HepG2 (cell line): ENCODE results near the gene HNRNPC. TPM values are rescaled to one million over a fixed set of nuclear protein-coding genes. Genes with fewer than 3 reads are reported as not detected.
A peak's percentile ranks its signal among the peaks of the same experiment; 100 is the strongest.

Experiments used
- ASH2L ChIP-seq: fragments of 300-600, 200-600 bp; sonication (generic); IDR thresholded peaks from 2 replicates; pipeline ENCODE4 v1.7.0; 2017; ENCODE audit warnings: low read depth, mild to moderate bottlenecking, moderate library complexity, mixed read lengths, low read length; ENCODE audit not compliant: insufficient read length
- HOXA9 ChIP-seq: sonication (generic); formaldehyde crosslinking; IDR thresholded peaks from 2 replicates; pipeline ENCODE4 v1.8.1; 2022; ENCODE audit warnings: missing genetic modification reagents, mild to moderate bottlenecking, moderate library complexity, borderline replicate concordance
- KLF15 ChIP-seq: sonication (generic); formaldehyde crosslinking; IDR thresholded peaks from 2 replicates; pipeline ENCODE4 v1.8.1; 2023; ENCODE audit warnings: borderline replicate concordance, mild to moderate bottlenecking, inconsistent platforms, missing genetic modification reagents, mixed read lengths
- NR1H2 ChIP-seq: sonication (generic); formaldehyde crosslinking; IDR thresholded peaks from 2 replicates; pipeline ENCODE4 v1.8.1; 2022; ENCODE audit warnings: low read depth, missing genetic modification reagents, borderline replicate concordance
- SCMH1 ChIP-seq: sonication (generic); formaldehyde crosslinking; IDR thresholded peaks from 2 replicates; pipeline ENCODE4 v1.9.0; 2021; ENCODE audit warnings: missing genetic modification reagents, mild to moderate bottlenecking, borderline replicate concordance
- SP140L ChIP-seq: sonication (generic); formaldehyde crosslinking; IDR thresholded peaks from 2 replicates; pipeline ENCODE4 v1.4.0; 2020; ENCODE audit warnings: missing genetic modification reagents, borderline replicate concordance
- TAF1 ChIP-seq: sonication (generic); formaldehyde crosslinking; IDR thresholded peaks from 2 replicates; pipeline ENCODE4 v1.4.0; 2020; ENCODE audit warnings: missing genetic modification reagents
- TMF1 ChIP-seq: sonication (generic); formaldehyde crosslinking; IDR thresholded peaks from 2 replicates; pipeline ENCODE4 v1.8.1; 2022; ENCODE audit warnings: low read depth, missing genetic modification reagents
- ZKSCAN5 ChIP-seq: sonication (generic); formaldehyde crosslinking; IDR thresholded peaks from 2 replicates; pipeline ENCODE4 v1.5.1; 2020; ENCODE audit warnings: mild to moderate bottlenecking, missing genetic modification reagents
- ZNF768 ChIP-seq: sonication (generic); formaldehyde crosslinking; IDR thresholded peaks from 2 replicates; pipeline ENCODE4 v1.4.0; 2020; ENCODE audit warnings: missing genetic modification reagents
- polyA plus RNA-seq, 8 experiments: library from polyadenylated mRNA; depleted of rRNA in 3 of 8; stranded (reverse) in 7 of 8; unstranded in 1 of 8; fragments of >200 nt; fragmentation: Illumina TruSeq in 4 of 8; extraction: Trizol in 4 of 8; gene quantifications; 2 replicates each; pipeline versions ENCODE4 v1.2.1 to v1.2.3, GENCODE V29; 2011 to 2016; ENCODE audit warnings: low read depth in 4 of 8, missing spikeins in 1 of 8, mixed read lengths in 1 of 8; ENCODE audit not compliant: insufficient read depth in 1 of 8
- total RNA-seq, 5 experiments: library from RNA; depleted of rRNA; stranded (reverse); fragments of >200 nt; fragmentation: Illumina TruSeq; extraction: Trizol; gene quantifications; 2 replicates each; pipeline ENCODE4 v1.2.3, GENCODE V29; 2016; ENCODE audit warnings: low read depth in 1 of 5
- TF ChIP-seq, protein P1 (sequence below): sonication (generic); formaldehyde crosslinking; IDR thresholded peaks from 2 replicates; pipeline ENCODE4 v1.5.0; 2020; ENCODE audit warnings: mild to moderate bottlenecking, missing genetic modification reagents, borderline replicate concordance
- TF ChIP-seq, protein P2 (sequence below): sonication (generic); formaldehyde crosslinking; conservative IDR thresholded peaks from 2 replicates; pipeline ENCODE4 v1.4.0; 2020; ENCODE audit warnings: missing genetic modification reagents
- TF ChIP-seq, protein P3 (sequence below): sonication (generic); formaldehyde crosslinking; IDR thresholded peaks from 2 replicates; pipeline ENCODE4 v1.8.1; 2023; ENCODE audit warnings: mild to moderate bottlenecking, moderate library complexity, missing genetic modification reagents
- TF ChIP-seq, protein P4 (sequence below): sonication (generic); formaldehyde crosslinking; IDR thresholded peaks from 2 replicates; pipeline ENCODE4 v1.5.0; 2020; ENCODE audit warnings: missing genetic modification reagents, mild to moderate bottlenecking, borderline replicate concordance
- TF ChIP-seq, protein P5 (sequence below): sonication (generic); formaldehyde crosslinking; IDR thresholded peaks from 2 replicates; pipeline ENCODE4 v1.4.0; 2020; ENCODE audit warnings: missing genetic modification reagents, borderline replicate concordance

HNRNPC gene
- total and polyA plus RNA-seq, 2 of the 13 experiments (the other 11 are each of a cell fraction or from before 2014, with no cell fraction given) = 628 to 1,099 TPM

DNA sequence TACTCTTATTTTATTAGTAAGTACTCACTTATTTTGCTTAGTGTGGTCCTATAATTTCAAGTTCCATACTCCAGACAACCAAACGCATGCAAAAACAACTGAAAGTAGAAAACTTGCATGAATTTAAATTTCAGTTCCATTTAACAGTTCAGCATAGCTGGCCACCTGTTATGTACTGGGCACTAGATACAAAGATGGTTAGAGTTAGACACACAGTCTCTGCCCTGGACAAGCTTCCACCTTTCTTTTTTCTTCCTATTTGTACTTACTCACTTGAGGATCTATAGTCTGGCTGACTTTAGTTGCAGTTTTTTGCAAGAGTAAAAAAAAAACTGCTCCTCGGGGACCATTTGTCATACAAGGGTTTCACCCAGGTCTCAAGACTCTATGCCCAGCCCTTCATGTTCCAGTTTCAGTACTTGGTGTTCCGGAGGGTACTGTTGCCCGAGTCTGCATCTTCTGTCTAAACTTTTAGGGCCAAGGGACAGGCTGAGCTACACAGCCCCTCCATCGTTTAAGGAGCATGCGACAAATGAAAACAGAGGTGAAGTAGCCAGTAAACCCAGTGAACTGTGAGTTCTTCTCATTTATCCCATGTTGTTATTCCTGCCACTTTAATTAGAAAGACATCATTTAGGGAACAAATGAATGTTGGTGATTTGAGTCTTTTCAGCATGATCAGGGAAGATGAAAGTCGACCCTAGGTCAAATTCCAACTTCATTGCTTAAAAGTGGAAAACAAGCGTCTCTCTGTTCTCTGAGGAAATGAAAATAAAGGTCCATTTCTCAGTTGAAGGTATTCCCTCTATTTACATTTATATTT is 33.0 kb upstream of the HNRNPC start (continued):
- TF ChIP-seq, protein P1, sequence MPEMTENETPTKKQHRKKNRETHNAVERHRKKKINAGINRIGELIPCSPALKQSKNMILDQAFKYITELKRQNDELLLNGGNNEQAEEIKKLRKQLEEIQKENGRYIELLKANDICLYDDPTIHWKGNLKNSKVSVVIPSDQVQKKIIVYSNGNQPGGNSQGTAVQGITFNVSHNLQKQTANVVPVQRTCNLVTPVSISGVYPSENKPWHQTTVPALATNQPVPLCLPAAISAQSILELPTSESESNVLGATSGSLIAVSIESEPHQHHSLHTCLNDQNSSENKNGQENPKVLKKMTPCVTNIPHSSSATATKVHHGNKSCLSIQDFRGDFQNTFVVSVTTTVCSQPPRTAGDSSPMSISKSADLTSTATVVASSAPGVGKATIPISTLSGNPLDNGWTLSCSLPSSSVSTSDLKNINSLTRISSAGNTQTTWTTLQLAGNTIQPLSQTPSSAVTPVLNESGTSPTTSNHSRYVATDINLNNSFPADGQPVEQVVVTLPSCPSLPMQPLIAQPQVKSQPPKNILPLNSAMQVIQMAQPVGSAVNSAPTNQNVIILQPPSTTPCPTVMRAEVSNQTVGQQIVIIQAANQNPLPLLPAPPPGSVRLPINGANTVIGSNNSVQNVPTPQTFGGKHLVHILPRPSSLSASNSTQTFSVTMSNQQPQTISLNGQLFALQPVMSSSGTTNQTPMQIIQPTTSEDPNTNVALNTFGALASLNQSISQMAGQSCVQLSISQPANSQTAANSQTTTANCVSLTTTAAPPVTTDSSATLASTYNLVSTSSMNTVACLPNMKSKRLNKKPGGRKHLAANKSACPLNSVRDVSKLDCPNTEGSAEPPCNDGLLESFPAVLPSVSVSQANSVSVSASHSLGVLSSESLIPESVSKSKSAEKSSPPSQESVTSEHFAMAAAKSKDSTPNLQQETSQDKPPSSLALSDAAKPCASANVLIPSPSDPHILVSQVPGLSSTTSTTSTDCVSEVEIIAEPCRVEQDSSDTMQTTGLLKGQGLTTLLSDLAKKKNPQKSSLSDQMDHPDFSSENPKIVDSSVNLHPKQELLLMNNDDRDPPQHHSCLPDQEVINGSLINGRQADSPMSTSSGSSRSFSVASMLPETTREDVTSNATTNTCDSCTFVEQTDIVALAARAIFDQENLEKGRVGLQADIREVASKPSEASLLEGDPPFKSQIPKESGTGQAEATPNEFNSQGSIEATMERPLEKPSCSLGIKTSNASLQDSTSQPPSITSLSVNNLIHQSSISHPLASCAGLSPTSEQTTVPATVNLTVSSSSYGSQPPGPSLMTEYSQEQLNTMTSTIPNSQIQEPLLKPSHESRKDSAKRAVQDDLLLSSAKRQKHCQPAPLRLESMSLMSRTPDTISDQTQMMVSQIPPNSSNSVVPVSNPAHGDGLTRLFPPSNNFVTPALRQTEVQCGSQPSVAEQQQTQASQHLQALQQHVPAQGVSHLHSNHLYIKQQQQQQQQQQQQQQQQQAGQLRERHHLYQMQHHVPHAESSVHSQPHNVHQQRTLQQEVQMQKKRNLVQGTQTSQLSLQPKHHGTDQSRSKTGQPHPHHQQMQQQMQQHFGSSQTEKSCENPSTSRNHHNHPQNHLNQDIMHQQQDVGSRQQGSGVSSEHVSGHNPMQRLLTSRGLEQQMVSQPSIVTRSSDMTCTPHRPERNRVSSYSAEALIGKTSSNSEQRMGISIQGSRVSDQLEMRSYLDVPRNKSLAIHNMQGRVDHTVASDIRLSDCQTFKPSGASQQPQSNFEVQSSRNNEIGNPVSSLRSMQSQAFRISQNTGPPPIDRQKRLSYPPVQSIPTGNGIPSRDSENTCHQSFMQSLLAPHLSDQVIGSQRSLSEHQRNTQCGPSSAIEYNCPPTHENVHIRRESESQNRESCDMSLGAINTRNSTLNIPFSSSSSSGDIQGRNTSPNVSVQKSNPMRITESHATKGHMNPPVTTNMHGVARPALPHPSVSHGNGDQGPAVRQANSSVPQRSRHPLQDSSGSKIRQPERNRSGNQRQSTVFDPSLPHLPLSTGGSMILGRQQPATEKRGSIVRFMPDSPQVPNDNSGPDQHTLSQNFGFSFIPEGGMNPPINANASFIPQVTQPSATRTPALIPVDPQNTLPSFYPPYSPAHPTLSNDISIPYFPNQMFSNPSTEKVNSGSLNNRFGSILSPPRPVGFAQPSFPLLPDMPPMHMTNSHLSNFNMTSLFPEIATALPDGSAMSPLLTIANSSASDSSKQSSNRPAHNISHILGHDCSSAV (CRISPR knock-in tag) = no peak
- TF ChIP-seq, protein P2, sequence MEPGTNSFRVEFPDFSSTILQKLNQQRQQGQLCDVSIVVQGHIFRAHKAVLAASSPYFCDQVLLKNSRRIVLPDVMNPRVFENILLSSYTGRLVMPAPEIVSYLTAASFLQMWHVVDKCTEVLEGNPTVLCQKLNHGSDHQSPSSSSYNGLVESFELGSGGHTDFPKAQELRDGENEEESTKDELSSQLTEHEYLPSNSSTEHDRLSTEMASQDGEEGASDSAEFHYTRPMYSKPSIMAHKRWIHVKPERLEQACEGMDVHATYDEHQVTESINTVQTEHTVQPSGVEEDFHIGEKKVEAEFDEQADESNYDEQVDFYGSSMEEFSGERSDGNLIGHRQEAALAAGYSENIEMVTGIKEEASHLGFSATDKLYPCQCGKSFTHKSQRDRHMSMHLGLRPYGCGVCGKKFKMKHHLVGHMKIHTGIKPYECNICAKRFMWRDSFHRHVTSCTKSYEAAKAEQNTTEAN (CRISPR knock-in tag) = no peak
- no peak for TF ChIP-seq NR1H2
- no peak for TF ChIP-seq TMF1
- no peak for TF ChIP-seq ZKSCAN5 (CRISPR knock-in tag)
- no peak for TF ChIP-seq TAF1 (CRISPR knock-in tag)
- TF ChIP-seq SCMH1 (CRISPR knock-in tag) = no peak
- TF ChIP-seq SP140L = no peak
- no peak for TF ChIP-seq KLF15 (CRISPR knock-in tag)
- TF ChIP-seq ASH2L = peak; percentile 66
- TF ChIP-seq, protein P3, sequence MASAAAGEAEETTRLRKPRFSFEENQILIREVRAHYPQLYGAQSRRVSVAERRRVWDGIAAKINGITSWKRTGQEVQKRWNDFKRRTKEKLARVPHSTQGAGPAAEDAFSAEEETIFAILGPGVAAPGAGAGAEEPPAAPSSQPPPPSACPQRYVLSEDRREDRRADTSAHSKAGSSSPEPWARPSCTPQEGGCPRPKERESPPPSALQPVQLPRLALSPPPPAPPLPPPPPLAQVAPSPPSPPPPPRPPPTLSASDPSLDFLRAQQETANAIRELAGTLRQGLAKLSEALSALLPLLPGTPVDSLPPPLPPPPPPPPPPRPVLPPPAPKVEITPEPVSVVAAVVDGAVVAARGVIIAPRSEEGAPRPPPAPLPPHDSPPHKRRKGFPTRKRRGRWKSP (CRISPR knock-in tag) = no peak
- no peak for TF ChIP-seq ZNF768 (CRISPR knock-in tag)
- TF ChIP-seq, protein P4, sequence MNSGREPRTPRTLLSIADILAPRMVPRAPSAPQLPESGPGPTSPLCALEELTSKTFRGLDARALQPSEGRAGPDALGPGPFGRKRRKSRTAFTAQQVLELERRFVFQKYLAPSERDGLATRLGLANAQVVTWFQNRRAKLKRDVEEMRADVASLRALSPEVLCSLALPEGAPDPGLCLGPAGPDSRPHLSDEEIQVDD = no peak
- TF ChIP-seq HOXA9 (CRISPR knock-in tag) = no peak
- TF ChIP-seq, protein P5, sequence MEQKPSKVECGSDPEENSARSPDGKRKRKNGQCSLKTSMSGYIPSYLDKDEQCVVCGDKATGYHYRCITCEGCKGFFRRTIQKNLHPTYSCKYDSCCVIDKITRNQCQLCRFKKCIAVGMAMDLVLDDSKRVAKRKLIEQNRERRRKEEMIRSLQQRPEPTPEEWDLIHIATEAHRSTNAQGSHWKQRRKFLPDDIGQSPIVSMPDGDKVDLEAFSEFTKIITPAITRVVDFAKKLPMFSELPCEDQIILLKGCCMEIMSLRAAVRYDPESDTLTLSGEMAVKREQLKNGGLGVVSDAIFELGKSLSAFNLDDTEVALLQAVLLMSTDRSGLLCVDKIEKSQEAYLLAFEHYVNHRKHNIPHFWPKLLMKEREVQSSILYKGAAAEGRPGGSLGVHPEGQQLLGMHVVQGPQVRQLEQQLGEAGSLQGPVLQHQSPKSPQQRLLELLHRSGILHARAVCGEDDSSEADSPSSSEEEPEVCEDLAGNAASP (CRISPR knock-in tag) = no peak
